Adrenal gland (tissue), 5 donors: ENCODE measurements around the gene GUCA1A.

Source experiments
- CTCF ChIP-seq, 6 experiments: fragments of 450-650 bp in 4 of 6; fragments of 200-600 bp in 2 of 6; sonication (generic) in 1 of 6; IDR thresholded peaks; 1 replicate in 5 of 6; 2 replicates in 1 of 6; pipeline versions ENCODE4 v1.5.1 to v1.8.0; 2016 to 2021; ENCODE audit warnings: antibody characterized with exemption in 6 of 6, mild to moderate bottlenecking in 2 of 6, moderate library complexity in 1 of 6
- POLR2A ChIP-seq, 2 donors: fragments of 450-650 bp; IDR thresholded peaks; one replicate each; pipeline ENCODE4 v1.6.1; 2017; ENCODE audit warnings: antibody characterized with exemption in 2 of 2, mild to moderate bottlenecking in 2 of 2, moderate library complexity in 1 of 2
- donor health status: DM: no; HTN: no; CAD: no.

- TF ChIP-seq CTCF (IDR thresholded peaks at IDR 0.05) = no peak
- TF ChIP-seq POLR2A (IDR thresholded peaks at IDR 0.05) = no peak
These were observed 8.1 kb upstream of the GUCA1A start for GRCh38 chr6:42165016-42165415.
